ENCODE results near the gene EXOC3L2.
"Not testable (repeated sequence)": the region's sequence is repeated elsewhere in the genome, so short reads cannot be mapped to it uniquely, and the experiment has no call there.

Gene EXOC3L2

DNA sequence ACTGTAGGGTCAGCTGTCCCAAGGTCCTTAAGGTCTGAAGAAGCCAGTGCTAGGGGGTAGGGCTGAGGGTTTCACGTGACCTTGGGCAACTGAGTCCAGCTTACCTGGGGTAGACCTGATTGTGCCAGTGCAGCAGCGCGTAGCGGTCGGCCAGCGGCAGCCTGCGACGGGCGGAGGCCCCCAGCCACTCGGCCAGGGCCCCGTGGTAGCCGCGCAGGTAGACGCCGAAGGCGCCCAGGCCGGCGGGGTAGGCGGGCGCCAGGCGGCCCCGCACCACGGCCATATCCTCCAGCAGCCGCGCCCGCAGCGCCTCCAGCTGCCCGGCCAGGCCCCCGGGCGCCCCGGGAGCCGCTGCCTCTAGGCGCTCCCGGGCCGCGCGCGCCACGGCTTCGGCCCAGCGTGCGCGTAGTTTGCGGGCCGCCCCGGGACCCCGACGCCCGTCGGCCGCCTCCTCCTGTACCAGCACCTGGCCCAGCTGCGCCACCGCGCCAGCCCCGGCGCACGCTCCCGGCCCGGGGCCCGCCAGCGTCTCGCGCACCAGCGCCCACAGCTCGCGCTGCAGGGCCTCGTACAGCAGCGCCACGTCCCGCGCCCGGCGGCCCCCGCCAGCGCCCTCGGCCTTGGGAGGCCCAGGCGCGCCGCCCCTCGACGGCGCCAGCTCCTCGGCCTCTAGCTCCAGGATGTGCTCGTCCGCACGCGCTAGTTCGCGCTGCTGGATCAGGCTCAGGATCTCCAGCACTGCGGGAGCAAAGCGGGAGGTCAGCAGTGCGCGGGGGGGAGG, 10.9 kb downstream of the EXOC3L2 start:
- ChIA-PET POLR2A (interaction anchor here (0.6 kb wide), 1 partner anchor 55 kb away, joined by 3 read pairs; no protein-coding TSS in a partner anchor), CTCF (interaction anchor here (1.1 to 1.4 kb wide), 2 partner anchors 15 to 105 kb away, joined by 4 read pairs; no protein-coding TSS in a partner anchor)
- DNase-seq (ENCODE audit: low read depth, low spot score), result no peak
- H3K4me3 ChIP-seq (ENCODE audit: low read depth, low read length), result no peak overlapping the region
- TF ChIP-seq, protein P1, sequence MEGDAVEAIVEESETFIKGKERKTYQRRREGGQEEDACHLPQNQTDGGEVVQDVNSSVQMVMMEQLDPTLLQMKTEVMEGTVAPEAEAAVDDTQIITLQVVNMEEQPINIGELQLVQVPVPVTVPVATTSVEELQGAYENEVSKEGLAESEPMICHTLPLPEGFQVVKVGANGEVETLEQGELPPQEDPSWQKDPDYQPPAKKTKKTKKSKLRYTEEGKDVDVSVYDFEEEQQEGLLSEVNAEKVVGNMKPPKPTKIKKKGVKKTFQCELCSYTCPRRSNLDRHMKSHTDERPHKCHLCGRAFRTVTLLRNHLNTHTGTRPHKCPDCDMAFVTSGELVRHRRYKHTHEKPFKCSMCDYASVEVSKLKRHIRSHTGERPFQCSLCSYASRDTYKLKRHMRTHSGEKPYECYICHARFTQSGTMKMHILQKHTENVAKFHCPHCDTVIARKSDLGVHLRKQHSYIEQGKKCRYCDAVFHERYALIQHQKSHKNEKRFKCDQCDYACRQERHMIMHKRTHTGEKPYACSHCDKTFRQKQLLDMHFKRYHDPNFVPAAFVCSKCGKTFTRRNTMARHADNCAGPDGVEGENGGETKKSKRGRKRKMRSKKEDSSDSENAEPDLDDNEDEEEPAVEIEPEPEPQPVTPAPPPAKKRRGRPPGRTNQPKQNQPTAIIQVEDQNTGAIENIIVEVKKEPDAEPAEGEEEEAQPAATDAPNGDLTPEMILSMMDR (IDR thresholded peaks at IDR 0.05; ENCODE audit: insufficient read depth, low read length, missing control alignments), result no peak

DNA sequence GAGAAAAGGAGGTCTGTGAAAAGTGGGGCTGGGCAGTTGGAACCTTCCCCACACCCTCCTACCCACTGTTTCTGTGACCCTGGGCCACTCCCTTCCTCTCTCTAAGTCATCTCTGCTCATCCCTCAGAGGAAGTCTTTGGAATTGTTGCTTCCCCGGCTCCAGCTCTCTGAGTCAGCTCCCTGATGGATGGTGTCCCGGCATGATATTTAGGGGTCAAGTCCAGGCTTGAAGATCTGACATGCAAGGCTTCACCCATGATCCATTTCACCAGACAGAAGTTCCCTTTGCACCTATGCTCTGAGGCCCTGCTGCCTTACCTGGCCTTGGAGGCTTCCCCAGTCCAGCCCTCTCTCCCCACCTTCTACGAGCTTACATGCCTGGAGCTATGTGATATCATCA, 13.3 kb downstream of the EXOC3L2 start:
- no peak for DNase-seq (ENCODE audit: low read depth, low spot score)
- H3K4me3 ChIP-seq (ENCODE audit: low read depth, low read length), result no peak overlapping the region
- CTCF ChIA-PET, result interaction anchor here (0.9 to 2.5 kb wide), 2 partner anchors 17 to 140 kb away, joined by 3 to 10 read pairs; no protein-coding TSS in a partner anchor
- POLR2A ChIA-PET, result interaction anchor here (0.6 kb wide), 1 partner anchor 33 kb away, joined by 4 read pairs; no protein-coding TSS in a partner anchor
- TF ChIP-seq, protein P1 (IDR thresholded peaks at IDR 0.05; ENCODE audit: insufficient read depth, low read length, missing control alignments), result no peak

DNA sequence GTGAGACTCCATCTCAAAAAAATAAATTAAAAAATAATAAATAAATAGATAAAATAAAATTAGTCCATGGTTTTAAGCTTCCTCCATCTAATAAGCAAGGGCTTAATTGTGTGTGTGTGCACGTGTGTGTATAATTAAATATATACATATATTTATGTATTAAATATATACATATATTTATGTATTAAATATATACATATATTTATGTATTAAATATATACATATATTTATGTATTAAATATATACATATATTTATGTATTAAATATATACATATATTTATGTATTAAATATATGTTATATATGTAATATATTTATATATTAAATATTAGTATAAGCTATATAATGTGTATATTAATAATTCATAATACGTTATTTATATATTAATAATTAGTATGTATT, 16.2 kb downstream of the EXOC3L2 start:
- CTCF ChIA-PET, result interaction anchor here (0.7 to 2.7 kb wide), 4 partner anchors 13 to 110 kb away, joined by 3 to 8 read pairs (median 4); no protein-coding TSS in a partner anchor
- DNase-seq (ENCODE audit: low read depth, low spot score); POLR2A ChIA-PET; H3K4me3 ChIP-seq (ENCODE audit: low read depth, low read length): not testable (repeated sequence)

DNA sequence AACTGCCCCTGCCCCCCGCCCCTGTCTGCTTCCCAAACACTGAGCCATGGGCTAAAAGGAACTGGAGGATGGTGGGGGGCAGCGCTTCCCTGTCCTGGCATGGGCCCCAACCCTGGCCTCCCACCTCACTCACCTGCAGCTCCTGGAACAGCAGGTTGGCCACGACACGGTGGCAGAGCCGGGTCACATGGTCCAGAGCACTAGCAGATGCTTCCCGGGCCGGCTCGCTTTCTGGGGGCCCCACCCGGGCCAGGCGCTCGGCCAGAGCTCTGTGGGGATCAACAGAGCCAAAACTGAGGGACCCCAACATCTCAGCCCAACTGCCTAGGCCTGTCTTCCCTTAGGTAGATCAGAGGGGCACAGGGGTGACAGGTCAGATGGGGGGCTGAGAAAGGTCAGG, 20.6 kb downstream of the EXOC3L2 start:
- no peak for DNase-seq (ENCODE audit: low read depth, low spot score)
- POLR2A ChIA-PET, result no interaction called here
- CTCF ChIA-PET, result no interaction called here
- TF ChIP-seq, protein P1 (IDR thresholded peaks at IDR 0.05; ENCODE audit: insufficient read depth, low read length, missing control alignments), result no peak
- no peak overlapping the region for H3K4me3 ChIP-seq (ENCODE audit: low read depth, low read length)

DNA sequence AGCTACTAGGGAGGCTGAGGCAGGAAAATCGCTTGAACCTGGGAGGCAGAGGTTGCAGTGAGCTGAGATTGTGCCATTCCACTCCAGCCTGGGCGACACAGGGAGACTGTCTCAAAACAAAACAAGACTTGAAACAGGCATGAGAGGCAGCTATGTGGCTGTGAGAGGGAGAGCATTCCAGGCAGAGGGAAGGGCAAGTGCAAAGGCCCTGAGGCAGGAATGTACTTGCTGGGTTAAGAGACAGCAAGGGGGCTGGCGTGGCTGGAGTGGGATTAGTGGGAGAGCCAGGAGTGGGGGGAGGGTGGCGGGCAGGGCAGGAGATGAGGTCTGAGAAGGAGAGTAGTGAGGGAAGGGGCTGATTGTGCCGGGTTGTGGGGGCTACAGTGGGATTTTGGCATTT, 21.3 kb downstream of the EXOC3L2 start:
- POLR2A ChIA-PET, result no interaction called here
- no peak for DNase-seq (ENCODE audit: low read depth, low spot score)
- TF ChIP-seq, protein P1 (IDR thresholded peaks at IDR 0.05; ENCODE audit: insufficient read depth, low read length, missing control alignments), result no peak
- H3K4me3 ChIP-seq (ENCODE audit: low read depth, low read length), result no peak overlapping the region
- CTCF ChIA-PET, result no interaction called here

DNA sequence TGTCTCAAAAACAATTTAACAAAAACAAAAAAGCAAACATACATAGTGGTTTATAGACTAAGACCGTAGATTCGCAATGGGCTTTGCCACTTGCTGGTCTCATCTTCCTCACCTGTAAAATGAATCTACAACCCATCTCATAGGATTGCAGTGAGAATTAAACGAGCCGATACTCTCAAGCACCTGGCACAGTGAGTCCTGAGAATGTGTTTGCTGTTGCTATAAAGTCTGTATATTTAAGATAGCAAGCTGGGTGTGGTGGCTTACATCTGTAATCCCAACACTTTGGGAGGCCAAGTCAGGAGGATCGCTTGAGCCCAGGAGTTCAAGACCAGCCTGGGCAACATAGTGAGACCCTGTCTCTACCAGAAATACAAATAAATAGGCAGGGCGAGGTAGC, 22.5 kb downstream of the EXOC3L2 start:
- DNase-seq (ENCODE audit: low read depth, low spot score), result no peak
- no peak overlapping the region for H3K4me3 ChIP-seq (ENCODE audit: low read depth, low read length)
- ChIA-PET POLR2A (no interaction called here), CTCF (no interaction called here)
- TF ChIP-seq, protein P1 (IDR thresholded peaks at IDR 0.05; ENCODE audit: insufficient read depth, low read length, missing control alignments), result no peak
